CD4-positive, CD25-positive, alpha-beta regulatory T cell (primary cell): Measurements from ENCODE around the gene CNDP2. TPM values are rescaled to one million over a fixed set of nuclear protein-coding genes. Genes with fewer than 3 reads are reported as not detected.
"Not testable (repeated sequence)": the region's sequence is repeated elsewhere in the genome, so short reads cannot be mapped to it uniquely, and the experiment has no call there.

ENCODE experiments used
- ATAC-seq, 2 donors: fragments of 150-1000 bp; cut with Tn5 transposase; one replicate each; pipeline ENCODE4 v1.10.0; 2021; ENCODE audit warnings: low read depth in 2 of 2, moderate number of reproducible peaks in 2 of 2, moderate library complexity in 1 of 2
- DNase-seq, 3 donors: peaks; one replicate each; pipeline versions ENCODE4 v3.0.0 to v3.0.0-alpha.2; 2012 to 2022; ENCODE audit warnings: mixed read lengths in 1 of 3
- H3K27ac ChIP-seq: one replicate; pipeline ENCODE4 v1.7.0; 2013; ENCODE audit warnings: mild to moderate bottlenecking, low read length; ENCODE audit not compliant: insufficient read depth, poor library complexity, severe bottlenecking
- H3K27me3 ChIP-seq: one replicate; pipeline ENCODE4 v1.7.0; 2013; ENCODE audit warnings: low read length; ENCODE audit not compliant: control insufficient read depth, insufficient read depth
- H3K36me3 ChIP-seq: one replicate; pipeline ENCODE4 v1.7.0; 2013; ENCODE audit warnings: mild to moderate bottlenecking, low read length, moderate library complexity; ENCODE audit not compliant: control insufficient read depth, insufficient read depth
- H3K4me1 ChIP-seq: 2 replicates; pipeline ENCODE4 v1.7.0; 2013; ENCODE audit warnings: mild to moderate bottlenecking, low read length; ENCODE audit not compliant: insufficient read depth, control insufficient read depth, poor library complexity, severe bottlenecking
- H3K4me3 ChIP-seq: one replicate; pipeline ENCODE4 v1.7.0; 2013; ENCODE audit warnings: low read depth, mild to moderate bottlenecking, low read length, moderate library complexity
- H3K9me3 ChIP-seq, 2 experiments: 1 replicate in 1 of 2; 2 replicates in 1 of 2; pipeline ENCODE4 v1.7.0; 2013; ENCODE audit warnings: low read length in 2 of 2, mild to moderate bottlenecking in 1 of 2, moderate library complexity in 1 of 2; ENCODE audit not compliant: control insufficient read depth in 2 of 2
- H3K27ac Mint-ChIP-seq, 3 donors: one replicate each; pipeline ENCODE4 v1.8.0; 2020 to 2022; ENCODE audit warnings: mild to moderate bottlenecking in 3 of 3, mixed read lengths in 3 of 3, moderate library complexity in 2 of 3
- H3K27me3 Mint-ChIP-seq: one replicate; pipeline ENCODE4 v1.8.0; 2022; ENCODE audit warnings: mild to moderate bottlenecking, mixed read lengths
- H3K36me3 Mint-ChIP-seq: one replicate; pipeline ENCODE4 v1.8.0; 2020; ENCODE audit warnings: mixed read lengths
- H3K4me1 Mint-ChIP-seq, 4 donors: one replicate each; pipeline ENCODE4 v1.8.0; 2020 to 2022; ENCODE audit warnings: mixed read lengths in 4 of 4, mild to moderate bottlenecking in 1 of 4
- H3K4me3 Mint-ChIP-seq, 4 donors: one replicate each; pipeline ENCODE4 v1.8.0; 2020 to 2022; ENCODE audit warnings: mild to moderate bottlenecking in 4 of 4, mixed read lengths in 4 of 4, moderate library complexity in 3 of 4
- H3K9me3 Mint-ChIP-seq, 7 donors: one replicate each; pipeline ENCODE4 v1.8.0; 2020 to 2022; ENCODE audit warnings: mixed read lengths in 7 of 7, mild to moderate bottlenecking in 3 of 7, moderate library complexity in 2 of 7
- polyA plus RNA-seq, 4 donors: library from polyadenylated mRNA; unstranded; fragments of 300-500 nt; fragmentation: Illumina TruSeq; gene quantifications; one replicate each; pipeline ENCODE4 v1.2.3, GENCODE V29; 2021
- total RNA-seq: library from RNA; stranded (reverse); gene quantifications from one replicate; pipeline ENCODE4 v1.2.3, GENCODE V29; 2022

CNDP2 gene
- total and polyA plus RNA-seq, 5 donors from 2014 or later = 101 to 136 (median 107) TPM

DNA sequence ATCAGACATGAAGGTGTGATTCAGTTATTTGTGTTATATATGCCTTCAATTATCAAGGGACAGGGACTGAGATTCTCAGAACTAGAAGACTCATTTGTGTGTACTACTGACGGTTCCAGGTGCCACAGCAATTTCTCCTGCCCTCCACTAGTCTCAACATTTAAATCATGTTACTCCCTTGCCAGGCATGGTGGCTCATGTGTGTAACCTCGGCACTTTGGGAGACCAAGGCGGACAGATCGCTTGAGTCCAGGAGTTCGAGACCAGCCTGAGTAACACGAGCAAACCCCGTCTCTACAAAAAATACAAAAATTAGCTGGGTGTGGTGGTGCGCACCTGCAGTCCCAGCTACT lies 1.1 kb downstream of the CNDP2 start:
- Histone ChIP-seq H3K9me3 (no peaks in the 10 kb centered on the region), H3K27ac (no peak overlapping the region), H3K4me3 (peak overlapping the region; percentile 62), H3K4me1 (peaks cover 44% of the 10 kb centered on the region), H3K36me3 (peaks cover 13% of the 10 kb centered on the region), H3K27me3 (no peaks in the 10 kb centered on the region)
- DNase-seq (peak in 1 of 3 donors; percentile 59), ATAC-seq (no peak)
- Mint-ChIP-seq H3K9me3 (no peaks in the 10 kb centered on the region), H3K4me1 (peaks cover 25 to 64% (median 41%) of the 10 kb centered on the region in 4 donors), H3K27ac (peak overlapping the region; percentile 76 to 94 (median 87)), H3K36me3 (peaks cover 16% of the 10 kb centered on the region), H3K27me3 (peaks cover 4% of the 10 kb centered on the region), H3K4me3 (peak overlapping the region; percentile 73 to 97 (median 93))

DNA sequence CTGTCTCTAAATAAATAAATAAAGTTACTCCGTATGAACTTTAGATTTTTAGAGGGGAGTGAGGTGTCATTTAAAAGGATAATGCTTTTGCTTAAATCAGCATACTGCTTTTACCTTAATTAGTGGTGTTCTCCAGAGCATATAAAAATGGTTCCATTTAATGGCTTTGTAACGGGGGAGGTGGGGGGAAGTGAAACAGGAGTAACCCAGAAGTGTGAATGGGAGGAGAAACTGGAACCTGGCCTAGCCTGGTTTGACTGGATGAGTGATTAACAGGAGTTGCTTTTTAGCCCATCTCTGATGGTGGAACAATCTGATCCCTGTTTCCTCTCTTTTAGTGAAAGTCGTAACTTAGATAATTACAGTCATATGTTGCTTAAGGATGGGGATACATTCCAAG lies 1.6 kb downstream of the CNDP2 start:
- no peak overlapping the region for H3K27ac ChIP-seq
- peak overlapping the region; percentile 99 for H3K4me3 ChIP-seq
- no peaks in the 10 kb centered on the region for H3K27me3 ChIP-seq
- H3K36me3 ChIP-seq = peaks cover 18% of the 10 kb centered on the region
- ATAC-seq = no peak
- Mint-ChIP-seq H3K9me3 (no peaks in the 10 kb centered on the region), H3K4me3 (peak overlapping the region; percentile 73 to 97 (median 93)), H3K36me3 (peaks cover 21% of the 10 kb centered on the region), H3K27ac (peak overlapping the region; percentile 74 to 94 (median 87)), H3K27me3 (peaks cover 4% of the 10 kb centered on the region), H3K4me1 (peaks cover 29 to 65% (median 45%) of the 10 kb centered on the region in 4 donors)
- H3K4me1 ChIP-seq = peaks cover 44% of the 10 kb centered on the region
- no peak for DNase-seq
- no peaks in the 10 kb centered on the region for H3K9me3 ChIP-seq

DNA sequence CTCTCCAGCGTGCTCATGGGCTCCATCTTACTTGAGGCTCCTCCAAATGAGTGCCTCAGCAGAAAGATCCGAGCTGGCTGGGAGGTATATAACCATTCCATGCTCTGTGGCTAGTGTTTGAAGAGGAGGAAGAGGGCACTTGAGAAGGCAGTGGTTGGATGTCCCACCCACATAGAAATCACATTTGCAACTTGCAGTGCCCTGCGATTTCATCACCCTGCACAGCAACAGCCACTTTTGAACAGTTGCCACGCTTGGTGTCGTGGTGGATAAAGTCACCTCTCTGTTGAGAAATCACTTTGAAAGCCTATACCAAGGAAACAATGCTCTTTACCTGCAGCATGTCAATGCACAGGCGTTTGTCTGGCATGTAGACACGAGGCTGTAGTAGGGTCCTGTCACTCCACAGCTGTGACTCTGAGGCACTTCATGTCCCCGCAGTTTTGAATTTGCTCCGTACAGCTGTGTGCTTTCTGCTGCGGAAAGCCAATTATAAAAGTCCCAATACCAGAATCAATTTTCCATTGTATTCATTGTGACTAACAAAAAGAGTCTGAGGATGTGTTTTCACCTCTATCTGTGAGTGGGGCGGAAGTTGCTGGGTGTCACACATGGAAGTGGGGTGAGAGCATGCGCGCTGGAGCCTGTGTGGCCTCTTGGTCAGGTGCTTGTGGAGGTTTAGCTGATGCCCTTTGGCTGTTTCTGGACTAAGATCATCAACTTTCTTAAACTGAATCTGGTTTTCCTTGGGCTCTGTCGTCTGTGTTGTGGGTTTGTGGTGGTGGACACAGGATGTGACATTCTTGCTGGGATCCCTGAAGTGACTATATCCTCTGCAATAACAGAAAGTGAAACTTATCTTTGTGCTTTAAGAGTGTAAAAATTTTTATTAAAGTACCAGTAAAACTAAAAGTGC lies 2.8 kb downstream of the CNDP2 start:
- Mint-ChIP-seq H3K27me3 (peaks cover 4% of the 10 kb centered on the region), H3K4me1 (peaks cover 28 to 68% (median 49%) of the 10 kb centered on the region in 4 donors), H3K9me3 (no peaks in the 10 kb centered on the region), H3K36me3 (peaks cover 27% of the 10 kb centered on the region), H3K4me3 (peak overlapping the region; percentile 87 to 94 (median 90)), H3K27ac (peak overlapping the region; percentile 94 to 99 (median 95))
- Histone ChIP-seq H3K36me3 (peaks cover 26% of the 10 kb centered on the region), H3K27ac (peak overlapping the region; percentile 94), H3K4me1 (peaks cover 44% of the 10 kb centered on the region), H3K9me3 (no peaks in the 10 kb centered on the region), H3K4me3 (peak overlapping the region; percentile 99), H3K27me3 (no peaks in the 10 kb centered on the region)
- DNase-seq = peak; percentile 62 to 88 (median 79)
- ATAC-seq = peak; percentile 46 to 51

DNA sequence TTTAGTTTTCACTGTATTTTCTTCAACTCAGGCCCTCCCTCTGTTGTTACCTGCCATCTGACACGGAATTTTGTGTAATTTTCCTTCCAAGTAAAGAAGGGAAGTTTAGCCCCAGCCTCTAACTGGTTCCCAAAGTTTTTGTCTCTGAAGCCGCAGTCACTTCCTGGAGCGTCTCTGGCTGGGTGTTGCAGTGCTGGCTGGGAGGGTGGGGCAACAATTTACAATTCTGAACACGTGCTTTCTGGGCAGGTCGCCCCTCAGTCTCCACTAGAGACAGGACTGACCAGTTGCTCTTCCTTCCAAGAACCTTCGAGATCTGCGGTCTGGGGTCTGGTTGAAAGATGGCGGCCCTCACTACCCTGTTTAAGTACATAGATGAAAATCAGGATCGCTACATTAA lies 3.5 kb downstream of the CNDP2 start:
- DNase-seq = peak in 2 of 3 donors; percentile 14 to 78
- no peak for ATAC-seq
- H3K27ac Mint-ChIP-seq = peak overlapping the region; percentile 94 to 99 (median 95)
- H3K27me3 ChIP-seq = no peaks in the 10 kb centered on the region
- H3K27me3 Mint-ChIP-seq = peaks cover 4% of the 10 kb centered on the region
- H3K27ac ChIP-seq = peak overlapping the region; percentile 94
- H3K4me3 Mint-ChIP-seq = peak overlapping the region; percentile 87 to 94 (median 90)
- no peaks in the 10 kb centered on the region for H3K9me3 Mint-ChIP-seq
- H3K4me1 ChIP-seq = peaks cover 44% of the 10 kb centered on the region
- H3K9me3 ChIP-seq = no peaks in the 10 kb centered on the region
- H3K36me3 ChIP-seq = peaks cover 32% of the 10 kb centered on the region
- H3K4me3 ChIP-seq = peak overlapping the region; percentile 99
- peaks cover 27% of the 10 kb centered on the region for H3K36me3 Mint-ChIP-seq
- H3K4me1 Mint-ChIP-seq = peaks cover 28 to 68% (median 46%) of the 10 kb centered on the region in 4 donors

DNA sequence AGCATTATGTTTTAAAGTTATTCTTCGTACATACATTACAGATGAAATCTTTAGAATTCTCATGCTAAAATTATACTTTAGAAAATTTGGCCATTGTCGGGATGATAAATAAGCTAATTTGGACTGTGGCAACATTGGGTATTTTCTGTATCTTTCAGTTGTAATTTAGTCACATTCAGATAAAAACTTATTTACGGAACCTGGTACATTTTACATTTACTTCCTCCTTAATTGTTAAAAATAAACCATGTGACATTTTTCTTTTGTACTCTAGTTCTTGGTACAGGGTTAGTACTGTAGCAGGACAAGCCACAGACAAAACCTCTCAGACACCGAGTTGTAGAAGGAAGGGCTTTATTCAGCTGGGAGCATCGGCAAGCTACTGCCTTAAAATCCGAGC lies 4.2 kb downstream of the CNDP2 start:
- Mint-ChIP-seq H3K27ac (peak overlapping the region in 2 of 3 donors; percentile 94 to 95), H3K27me3 (peaks cover 4% of the 10 kb centered on the region), H3K4me3 (peak overlapping the region; percentile 52 to 94 (median 87)), H3K36me3 (peaks cover 27% of the 10 kb centered on the region), H3K4me1 (peaks cover 28 to 67% (median 45%) of the 10 kb centered on the region in 4 donors), H3K9me3 (no peaks in the 10 kb centered on the region)
- Histone ChIP-seq H3K9me3 (no peaks in the 10 kb centered on the region), H3K27ac (peak overlapping the region; percentile 94), H3K27me3 (no peaks in the 10 kb centered on the region), H3K36me3 (peaks cover 36% of the 10 kb centered on the region), H3K4me3 (peak overlapping the region; percentile 99), H3K4me1 (peaks cover 42% of the 10 kb centered on the region)
- no peak for DNase-seq
- ATAC-seq = no peak

DNA sequence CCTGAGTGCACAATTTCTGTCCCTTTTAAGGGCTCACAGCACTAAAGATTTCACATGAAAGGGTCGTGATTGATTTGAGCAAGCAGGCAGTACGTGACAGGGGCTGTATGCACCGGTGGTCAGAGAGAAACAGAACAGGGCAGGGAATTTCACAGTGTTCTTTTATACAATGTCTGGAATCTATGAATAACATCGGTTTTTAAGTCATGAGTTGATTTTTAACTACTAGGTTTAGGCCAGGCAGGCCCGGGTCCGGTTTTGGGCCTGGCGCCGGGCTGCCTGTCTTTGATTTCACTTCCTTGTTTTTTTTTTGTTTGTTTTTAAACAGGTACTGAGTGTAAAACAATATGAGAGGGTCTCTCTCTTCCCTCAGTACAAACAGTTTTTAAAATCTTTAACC lies 4.6 kb downstream of the CNDP2 start:
- DNase-seq, ATAC-seq, H3K27me3 Mint-ChIP-seq, H3K9me3 Mint-ChIP-seq, H3K27me3 ChIP-seq, H3K9me3 ChIP-seq: not testable (repeated sequence)
- Mint-ChIP-seq H3K27ac (peak overlapping the region; percentile 55 to 95 (median 94)), H3K4me1 (peaks cover 28 to 66% (median 44%) of the 10 kb centered on the region in 4 donors), H3K4me3 (peak overlapping the region; percentile 2 to 82 (median 47)), H3K36me3 (peaks cover 31% of the 10 kb centered on the region)
- peak overlapping the region; percentile 94 for H3K27ac ChIP-seq
- H3K4me3 ChIP-seq = peak overlapping the region; percentile 99
- H3K4me1 ChIP-seq = peaks cover 38% of the 10 kb centered on the region
- peaks cover 39% of the 10 kb centered on the region for H3K36me3 ChIP-seq

DNA sequence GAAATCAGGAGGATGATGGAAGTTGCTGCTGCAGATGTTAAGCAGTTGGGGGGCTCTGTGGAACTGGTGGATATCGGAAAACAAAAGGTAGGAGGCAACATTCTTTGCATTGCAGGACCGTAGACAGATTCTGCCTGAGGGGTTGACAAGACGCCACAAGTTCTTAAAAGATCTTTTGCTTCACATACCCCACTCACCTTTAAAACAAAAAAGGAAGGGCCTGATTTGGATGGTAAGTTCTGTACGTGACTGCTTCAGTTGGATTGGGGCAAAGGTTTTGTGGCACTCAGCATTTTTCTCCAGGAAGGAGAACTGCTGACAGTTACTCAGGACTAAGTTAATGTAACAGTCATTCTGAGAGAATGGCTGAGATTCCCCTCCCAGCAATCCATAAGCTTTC lies 5.2 kb downstream of the CNDP2 start:
- H3K36me3 Mint-ChIP-seq = peaks cover 32% of the 10 kb centered on the region
- DNase-seq = no peak
- Histone ChIP-seq H3K27ac (no peak overlapping the region), H3K36me3 (peaks cover 45% of the 10 kb centered on the region), H3K27me3 (no peaks in the 10 kb centered on the region), H3K4me3 (no peak overlapping the region), H3K9me3 (no peaks in the 10 kb centered on the region), H3K4me1 (peaks cover 36% of the 10 kb centered on the region)
- peaks cover 28 to 62% (median 44%) of the 10 kb centered on the region in 4 donors for H3K4me1 Mint-ChIP-seq
- H3K27me3 Mint-ChIP-seq = peaks cover 4% of the 10 kb centered on the region
- no peak overlapping the region for H3K4me3 Mint-ChIP-seq
- H3K9me3 Mint-ChIP-seq = no peaks in the 10 kb centered on the region
- no peak for ATAC-seq
- peak overlapping the region in 2 of 3 donors; percentile 12 to 94 for H3K27ac Mint-ChIP-seq
